ENCODE measurements around the gene GIPC3.

GIPC3 gene

GRCh38 chr19:3631053-3631861 is 46.0 kb downstream of the GIPC3 start:
- FAIRE-seq (no peak), DNase-seq (ENCODE audit: insufficient read length, low spot score) (no peak)
- TF ChIP-seq TAF1 (IDR thresholded peaks at IDR 0.05; ENCODE audit: low read depth, low read length) (no peak), POU2F2 (IDR thresholded peaks at IDR 0.05; ENCODE audit: low read depth, low read length) (no peak), PAX5 (IDR thresholded peaks at IDR 0.05; ENCODE audit: insufficient read depth, low read length, severe bottlenecking) (no peak), SPI1 (IDR thresholded peaks at IDR 0.05; ENCODE audit: low read depth, low read length) (no peak), POLR2A (IDR thresholded peaks at IDR 0.05; ENCODE audit: low read depth, low read length) (no peak), POLR2AphosphoS5 (IDR thresholded peaks at IDR 0.05; ENCODE audit: low read depth, low read length) (no peak)

DNA sequence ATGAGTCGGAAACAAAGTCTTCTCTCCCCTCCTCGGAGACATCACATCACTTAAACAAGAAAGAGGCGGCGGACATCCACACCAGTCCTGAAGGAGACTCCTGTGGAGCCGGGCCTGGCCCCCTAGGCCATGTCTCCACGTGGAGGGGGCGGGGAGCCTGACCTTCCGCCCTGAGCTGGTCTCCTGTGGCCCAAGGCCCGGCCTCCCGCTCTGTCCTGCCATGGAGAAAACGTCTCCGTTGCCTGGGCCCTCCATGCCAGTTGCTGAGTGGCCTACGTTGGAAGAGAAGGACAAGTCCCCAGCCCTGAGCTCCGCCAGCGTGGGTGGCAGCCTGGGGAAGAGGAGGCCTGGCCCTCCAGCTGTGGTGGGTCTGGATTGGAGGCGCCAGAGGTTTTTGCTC is 46.8 kb downstream of the GIPC3 start:
- FAIRE-seq, result no peak
- no peak for DNase-seq (ENCODE audit: insufficient read length, low spot score)
- TF ChIP-seq SPI1 (IDR thresholded peaks at IDR 0.05; ENCODE audit: low read depth, low read length) (no peak), POLR2A (IDR thresholded peaks at IDR 0.05; ENCODE audit: low read depth, low read length) (no peak)

DNA sequence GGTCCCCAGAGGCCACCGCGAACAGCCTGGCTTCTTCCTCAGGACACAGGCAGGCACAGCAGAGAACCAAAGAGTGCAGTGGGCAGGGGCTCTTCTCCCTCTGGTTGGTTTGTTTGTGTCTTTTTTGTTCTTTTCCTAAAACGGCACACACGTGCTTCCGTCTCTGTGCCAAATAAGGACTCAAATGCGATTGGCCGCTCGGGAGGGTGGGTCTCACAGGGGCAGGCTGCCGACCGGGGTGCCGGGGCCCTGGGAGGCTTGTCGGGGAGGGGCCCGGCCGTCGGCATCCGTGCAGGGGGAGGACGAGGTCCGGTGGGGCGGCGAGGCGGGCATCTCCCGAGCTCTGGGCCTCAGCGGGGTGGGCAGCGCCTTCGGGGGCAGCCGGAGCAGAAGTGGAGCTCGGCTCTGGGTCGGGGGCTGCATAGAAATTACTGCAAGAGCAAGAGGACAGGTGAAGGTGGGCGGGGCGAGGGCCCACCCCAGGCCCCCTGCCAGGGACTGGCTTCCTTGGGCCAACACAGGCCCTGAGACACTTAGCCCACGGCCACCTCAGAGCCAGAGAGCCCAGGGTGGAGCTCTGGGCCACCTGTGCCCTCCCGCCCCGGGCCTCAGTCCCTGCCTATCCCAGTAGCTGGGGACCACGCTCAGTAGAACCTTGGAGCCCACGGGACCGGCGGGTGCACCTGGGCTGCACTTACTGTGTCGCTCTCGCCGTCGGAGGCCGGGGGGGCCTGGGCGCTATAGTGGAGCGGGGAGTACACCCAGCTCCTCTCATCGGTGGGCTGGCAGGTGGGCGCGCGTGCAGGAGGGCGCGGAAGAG is 47.7 kb downstream of the GIPC3 start:
- TF ChIP-seq SPI1 (IDR thresholded peaks at IDR 0.05; ENCODE audit: low read depth, low read length) (no peak), PAX5 (IDR thresholded peaks at IDR 0.05; ENCODE audit: insufficient read depth, low read length, severe bottlenecking) (no peak), POLR2A (IDR thresholded peaks at IDR 0.05; ENCODE audit: low read depth, low read length) (no peak), POU2F2 (IDR thresholded peaks at IDR 0.05; ENCODE audit: low read depth, low read length) (no peak), TAF1 (IDR thresholded peaks at IDR 0.05; ENCODE audit: low read depth, low read length) (no peak), POLR2AphosphoS5 (IDR thresholded peaks at IDR 0.05; ENCODE audit: low read depth, low read length) (no peak)
- DNase-seq (ENCODE audit: insufficient read length, low spot score) (no peak), FAIRE-seq (no peak)

DNA sequence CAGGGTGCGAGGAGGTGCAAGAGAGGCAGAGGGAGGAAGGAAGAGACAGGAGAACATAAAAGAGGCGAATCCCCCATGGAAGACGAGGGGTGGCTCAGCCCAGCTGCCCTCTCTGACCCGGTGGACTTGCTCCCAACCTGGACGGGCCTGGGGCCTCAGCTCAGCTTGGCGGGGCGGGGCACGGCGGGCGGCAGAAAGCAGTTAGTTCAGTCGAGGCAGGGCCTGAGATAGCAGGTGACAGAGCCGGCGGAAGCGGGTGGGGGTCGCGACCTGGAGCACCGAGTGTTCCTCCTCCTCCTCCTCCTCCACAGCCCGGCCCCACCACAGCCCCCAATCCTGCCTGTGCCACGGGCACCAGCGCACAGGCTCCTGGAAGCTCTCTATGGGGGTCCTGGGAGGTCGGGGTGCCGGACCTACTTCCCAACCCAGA is 48.3 kb downstream of the GIPC3 start:
- FAIRE-seq, result no peak
- no peak for TF ChIP-seq TAF1 (IDR thresholded peaks at IDR 0.05; ENCODE audit: low read depth, low read length)
- DNase-seq (ENCODE audit: insufficient read length, low spot score), result no peak

- no peak for DNase-seq (ENCODE audit: insufficient read length, low spot score)
- TF ChIP-seq POU2F2 (IDR thresholded peaks at IDR 0.05; ENCODE audit: low read depth, low read length) (no peak), POLR2AphosphoS5 (IDR thresholded peaks at IDR 0.05; ENCODE audit: low read depth, low read length) (no peak), SPI1 (IDR thresholded peaks at IDR 0.05; ENCODE audit: low read depth, low read length) (no peak), POLR2A (IDR thresholded peaks at IDR 0.05; ENCODE audit: low read depth, low read length) (no peak), TAF1 (IDR thresholded peaks at IDR 0.05; ENCODE audit: low read depth, low read length) (no peak), PAX5 (IDR thresholded peaks at IDR 0.05; ENCODE audit: insufficient read depth, low read length, severe bottlenecking) (no peak)
- FAIRE-seq, result no peak
Measured at GRCh38 chr19:3634496-3635045, 49.3 kb downstream of the GIPC3 start.

- TF ChIP-seq POU2F2 (IDR thresholded peaks at IDR 0.05; ENCODE audit: low read depth, low read length) (no peak), POLR2A (IDR thresholded peaks at IDR 0.05; ENCODE audit: low read depth, low read length) (no peak), POLR2AphosphoS5 (IDR thresholded peaks at IDR 0.05; ENCODE audit: low read depth, low read length) (no peak), TAF1 (IDR thresholded peaks at IDR 0.05; ENCODE audit: low read depth, low read length) (no peak)
- FAIRE-seq (no peak), DNase-seq (ENCODE audit: insufficient read length, low spot score) (no peak)
Measured at GRCh38 chr19:3636506-3636905, 51.2 kb downstream of the GIPC3 start.

DNA sequence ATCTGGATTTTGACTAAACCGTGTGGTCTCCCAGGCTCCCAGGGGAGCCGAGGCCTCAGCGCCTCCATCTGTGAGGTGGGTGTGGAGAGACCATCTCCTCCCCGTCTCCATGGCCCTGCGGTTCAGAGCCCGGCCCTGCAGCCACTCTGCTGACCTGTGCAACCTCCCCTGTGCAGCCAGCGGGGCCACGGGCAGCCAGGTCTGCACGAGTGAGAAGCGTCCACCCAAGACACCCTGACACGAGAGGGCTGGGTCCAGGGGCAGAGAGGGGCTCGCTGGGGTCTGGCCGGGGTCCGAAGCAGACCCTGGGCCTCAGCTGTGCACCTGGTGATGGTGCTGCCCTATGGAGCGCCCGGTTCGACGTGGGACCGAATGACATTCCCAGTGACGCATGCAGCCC is 51.7 kb downstream of the GIPC3 start:
- no peak for FAIRE-seq
- TF ChIP-seq TAF1 (IDR thresholded peaks at IDR 0.05; ENCODE audit: low read depth, low read length) (no peak), POLR2AphosphoS5 (IDR thresholded peaks at IDR 0.05; ENCODE audit: low read depth, low read length) (no peak), POU2F2 (IDR thresholded peaks at IDR 0.05; ENCODE audit: low read depth, low read length) (no peak), PAX5 (IDR thresholded peaks at IDR 0.05; ENCODE audit: insufficient read depth, low read length, severe bottlenecking) (no peak), POLR2A (IDR thresholded peaks at IDR 0.05; ENCODE audit: low read depth, low read length) (no peak), SPI1 (IDR thresholded peaks at IDR 0.05; ENCODE audit: low read depth, low read length) (no peak)

GRCh38 chr19:3637621-3638020 is 52.3 kb downstream of the GIPC3 start:
- TF ChIP-seq SPI1 (IDR thresholded peaks at IDR 0.05; ENCODE audit: low read depth, low read length) (no peak), PAX5 (IDR thresholded peaks at IDR 0.05; ENCODE audit: insufficient read depth, low read length, severe bottlenecking) (no peak), POLR2A (IDR thresholded peaks at IDR 0.05; ENCODE audit: low read depth, low read length) (no peak), TAF1 (IDR thresholded peaks at IDR 0.05; ENCODE audit: low read depth, low read length) (no peak), POLR2AphosphoS5 (IDR thresholded peaks at IDR 0.05; ENCODE audit: low read depth, low read length) (no peak), POU2F2 (IDR thresholded peaks at IDR 0.05; ENCODE audit: low read depth, low read length) (no peak)
- DNase-seq (ENCODE audit: insufficient read length, low spot score) (no peak), FAIRE-seq (no peak)

More for the DNA sequence above, 51.7 kb downstream of the GIPC3 start:
- DNase-seq (ENCODE audit: insufficient read length, low spot score), result no peak

DNA sequence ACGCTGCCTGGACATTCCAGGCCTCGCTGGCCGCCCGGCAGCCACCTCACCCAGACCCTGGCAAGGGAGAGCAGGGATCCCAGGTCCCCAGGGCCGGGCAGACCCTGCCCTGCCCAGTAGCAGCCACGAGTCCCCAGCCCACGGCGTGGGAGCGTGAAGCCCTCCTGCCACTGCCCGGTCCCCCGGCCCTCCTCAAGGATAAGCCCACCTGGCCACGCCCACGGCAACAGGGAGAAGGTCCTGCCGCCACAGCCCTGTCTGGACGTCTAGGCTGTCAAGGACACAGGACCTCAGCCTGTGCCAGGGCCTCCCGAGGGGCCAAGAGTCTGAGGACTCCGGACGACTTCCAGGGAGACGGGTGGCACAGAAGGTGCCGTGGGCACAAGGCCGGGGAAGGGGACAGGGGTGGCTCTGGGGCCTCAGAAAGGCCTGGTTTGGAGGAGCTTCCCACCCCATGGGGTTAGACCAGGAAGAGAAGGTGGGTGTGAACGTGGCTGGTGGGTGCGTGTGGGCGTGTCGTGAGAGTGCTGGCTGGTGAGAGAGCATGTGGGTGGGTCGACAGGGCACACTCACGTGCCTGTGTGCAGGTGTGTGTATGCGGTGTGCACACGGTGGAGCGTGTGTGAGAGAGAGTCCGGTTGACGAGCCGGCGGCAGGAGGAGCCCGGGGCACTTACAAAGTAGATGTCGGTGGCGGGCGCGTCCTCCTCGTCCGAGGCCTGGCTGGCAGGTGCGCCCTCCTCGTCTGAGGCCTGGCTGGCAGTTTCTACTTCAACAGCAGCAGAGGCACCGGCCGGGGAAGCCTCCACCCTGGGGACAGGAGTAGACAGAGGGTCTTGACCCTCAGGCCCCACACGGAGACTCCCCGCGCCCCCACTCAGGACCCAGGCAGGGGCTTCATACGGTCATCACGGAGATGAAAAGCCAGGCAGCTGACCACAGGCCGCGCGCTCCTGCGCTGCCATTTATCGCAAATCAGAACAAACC is 53.2 kb downstream of the GIPC3 start:
- TF ChIP-seq TAF1 (IDR thresholded peaks at IDR 0.05; ENCODE audit: low read depth, low read length) (no peak), POU2F2 (IDR thresholded peaks at IDR 0.05; ENCODE audit: low read depth, low read length) (no peak), PAX5 (IDR thresholded peaks at IDR 0.05; ENCODE audit: insufficient read depth, low read length, severe bottlenecking) (no peak), SPI1 (IDR thresholded peaks at IDR 0.05; ENCODE audit: low read depth, low read length) (no peak), POLR2A (IDR thresholded peaks at IDR 0.05; ENCODE audit: low read depth, low read length) (no peak), POLR2AphosphoS5 (IDR thresholded peaks at IDR 0.05; ENCODE audit: low read depth, low read length) (no peak)

More for the DNA sequence above, 53.2 kb downstream of the GIPC3 start:
- DNase-seq (ENCODE audit: insufficient read length, low spot score), result no peak
- FAIRE-seq, result no peak
